ENCODE results near the gene NOC2L. TPM values are rescaled to one million over a fixed set of nuclear protein-coding genes. Genes with fewer than 3 reads are reported as not detected.
A peak's percentile ranks its signal among the peaks of the same experiment; 100 is the strongest.

The NOC2L gene
- total and polyA plus RNA-seq, 9 of the 15 experiments (the other 6 are each of a cell fraction or from before 2014, with no cell fraction given): 4.0 to 410 (median 200) TPM

DNA sequence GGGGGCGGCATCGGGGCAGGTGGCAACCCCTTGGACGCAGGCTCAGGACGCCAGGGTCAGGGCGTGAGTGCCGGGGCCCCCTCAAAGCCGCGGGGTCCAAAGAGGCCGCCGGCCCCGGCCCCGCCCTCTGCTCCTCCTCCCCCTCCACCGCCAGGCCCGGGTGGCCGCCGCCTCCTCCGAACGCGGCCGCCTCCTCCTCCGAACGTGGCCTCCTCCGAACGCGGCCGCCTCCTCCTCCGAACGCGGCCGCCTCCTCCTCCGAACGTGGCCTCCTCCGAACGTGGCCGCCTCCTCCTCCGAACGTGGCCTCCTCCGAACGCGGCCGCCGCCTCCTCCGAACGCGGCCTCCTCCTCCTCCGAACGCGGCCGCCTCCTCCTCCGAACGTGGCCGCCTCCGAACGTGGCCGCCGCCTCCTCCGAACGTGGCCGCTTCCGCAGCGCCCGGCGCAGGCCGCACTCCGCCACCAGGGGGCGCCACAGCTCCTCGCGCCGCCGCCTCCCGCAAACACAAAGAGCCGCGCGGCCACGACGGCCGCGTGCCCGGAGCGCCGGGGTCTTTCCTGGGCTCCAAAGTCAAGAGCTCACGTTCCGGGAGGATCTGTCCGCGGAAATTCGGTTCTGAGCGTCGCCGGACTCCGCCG lies 54.6 kb downstream of the NOC2L start (continued):
- TF ChIP-seq, protein P1, sequence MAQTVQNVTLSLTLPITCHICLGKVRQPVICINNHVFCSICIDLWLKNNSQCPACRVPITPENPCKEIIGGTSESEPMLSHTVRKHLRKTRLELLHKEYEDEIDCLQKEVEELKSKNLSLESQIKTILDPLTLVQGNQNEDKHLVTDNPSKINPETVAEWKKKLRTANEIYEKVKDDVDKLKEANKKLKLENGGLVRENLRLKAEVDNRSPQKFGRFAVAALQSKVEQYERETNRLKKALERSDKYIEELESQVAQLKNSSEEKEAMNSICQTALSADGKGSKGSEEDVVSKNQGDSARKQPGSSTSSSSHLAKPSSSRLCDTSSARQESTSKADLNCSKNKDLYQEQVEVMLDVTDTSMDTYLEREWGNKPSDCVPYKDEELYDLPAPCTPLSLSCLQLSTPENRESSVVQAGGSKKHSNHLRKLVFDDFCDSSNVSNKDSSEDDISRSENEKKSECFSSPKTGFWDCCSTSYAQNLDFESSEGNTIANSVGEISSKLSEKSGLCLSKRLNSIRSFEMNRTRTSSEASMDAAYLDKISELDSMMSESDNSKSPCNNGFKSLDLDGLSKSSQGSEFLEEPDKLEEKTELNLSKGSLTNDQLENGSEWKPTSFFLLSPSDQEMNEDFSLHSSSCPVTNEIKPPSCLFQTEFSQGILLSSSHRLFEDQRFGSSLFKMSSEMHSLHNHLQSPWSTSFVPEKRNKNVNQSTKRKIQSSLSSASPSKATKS (CRISPR knock-in tag; IDR thresholded peaks at IDR 0.05): no peak
- no peak for TF ChIP-seq SMARCA4 (IDR thresholded peaks at IDR 0.05)
- no peak for TF ChIP-seq NFXL1 (CRISPR knock-in tag; IDR thresholded peaks at IDR 0.05)
- TF ChIP-seq U2AF2 (optimal IDR thresholded peaks at IDR 0.05; ENCODE audit: low read depth, low read length): no peak
- TF ChIP-seq, protein P2, sequence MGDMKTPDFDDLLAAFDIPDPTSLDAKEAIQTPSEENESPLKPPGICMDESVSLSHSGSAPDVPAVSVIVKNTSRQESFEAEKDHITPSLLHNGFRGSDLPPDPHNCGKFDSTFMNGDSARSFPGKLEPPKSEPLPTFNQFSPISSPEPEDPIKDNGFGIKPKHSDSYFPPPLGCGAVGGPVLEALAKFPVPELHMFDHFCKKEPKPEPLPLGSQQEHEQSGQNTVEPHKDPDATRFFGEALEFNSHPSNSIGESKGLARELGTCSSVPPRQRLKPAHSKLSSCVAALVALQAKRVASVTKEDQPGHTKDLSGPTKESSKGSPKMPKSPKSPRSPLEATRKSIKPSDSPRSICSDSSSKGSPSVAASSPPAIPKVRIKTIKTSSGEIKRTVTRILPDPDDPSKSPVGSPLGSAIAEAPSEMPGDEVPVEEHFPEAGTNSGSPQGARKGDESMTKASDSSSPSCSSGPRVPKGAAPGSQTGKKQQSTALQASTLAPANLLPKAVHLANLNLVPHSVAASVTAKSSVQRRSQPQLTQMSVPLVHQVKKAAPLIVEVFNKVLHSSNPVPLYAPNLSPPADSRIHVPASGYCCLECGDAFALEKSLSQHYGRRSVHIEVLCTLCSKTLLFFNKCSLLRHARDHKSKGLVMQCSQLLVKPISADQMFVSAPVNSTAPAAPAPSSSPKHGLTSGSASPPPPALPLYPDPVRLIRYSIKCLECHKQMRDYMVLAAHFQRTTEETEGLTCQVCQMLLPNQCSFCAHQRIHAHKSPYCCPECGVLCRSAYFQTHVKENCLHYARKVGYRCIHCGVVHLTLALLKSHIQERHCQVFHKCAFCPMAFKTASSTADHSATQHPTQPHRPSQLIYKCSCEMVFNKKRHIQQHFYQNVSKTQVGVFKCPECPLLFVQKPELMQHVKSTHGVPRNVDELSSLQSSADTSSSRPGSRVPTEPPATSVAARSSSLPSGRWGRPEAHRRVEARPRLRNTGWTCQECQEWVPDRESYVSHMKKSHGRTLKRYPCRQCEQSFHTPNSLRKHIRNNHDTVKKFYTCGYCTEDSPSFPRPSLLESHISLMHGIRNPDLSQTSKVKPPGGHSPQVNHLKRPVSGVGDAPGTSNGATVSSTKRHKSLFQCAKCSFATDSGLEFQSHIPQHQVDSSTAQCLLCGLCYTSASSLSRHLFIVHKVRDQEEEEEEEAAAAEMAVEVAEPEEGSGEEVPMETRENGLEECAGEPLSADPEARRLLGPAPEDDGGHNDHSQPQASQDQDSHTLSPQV (IDR thresholded peaks at IDR 0.05): peak; percentile 76
- no peak for TF ChIP-seq ZNF717 (CRISPR knock-in tag; IDR thresholded peaks at IDR 0.05)
- no peak for TF ChIP-seq SRSF7 (optimal IDR thresholded peaks at IDR 0.05; ENCODE audit: low read depth, low read length)
- TF ChIP-seq STAG1 (CRISPR knock-in tag; IDR thresholded peaks at IDR 0.05; ENCODE audit: borderline replicate concordance): peak; percentile 74
- no peak for TF ChIP-seq ZNF253 (CRISPR knock-in tag; conservative IDR thresholded peaks at IDR 0.05)
- peak; percentile 83 for TF ChIP-seq GATAD2B (IDR thresholded peaks at IDR 0.05; ENCODE audit: borderline replicate concordance)
- no peak; the same call in 1 of the 2 replicates for TF ChIP-seq POLR2A (conservative IDR thresholded peaks at IDR 0.05)
- no peak for TF ChIP-seq GTF2E2 (tag; IDR thresholded peaks at IDR 0.05)
- TF ChIP-seq, protein P3, sequence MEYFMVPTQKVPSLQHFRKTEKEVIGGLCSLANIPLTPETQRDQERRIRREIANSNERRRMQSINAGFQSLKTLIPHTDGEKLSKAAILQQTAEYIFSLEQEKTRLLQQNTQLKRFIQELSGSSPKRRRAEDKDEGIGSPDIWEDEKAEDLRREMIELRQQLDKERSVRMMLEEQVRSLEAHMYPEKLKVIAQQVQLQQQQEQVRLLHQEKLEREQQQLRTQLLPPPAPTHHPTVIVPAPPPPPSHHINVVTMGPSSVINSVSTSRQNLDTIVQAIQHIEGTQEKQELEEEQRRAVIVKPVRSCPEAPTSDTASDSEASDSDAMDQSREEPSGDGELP (CRISPR knock-in tag; IDR thresholded peaks at IDR 0.05; ENCODE audit: borderline replicate concordance): peak; percentile 57; the same call in 1 of the 2 replicates
- no peak for TF ChIP-seq ZNF174 (CRISPR knock-in tag; IDR thresholded peaks at IDR 0.05)
- TF ChIP-seq, protein P4, sequence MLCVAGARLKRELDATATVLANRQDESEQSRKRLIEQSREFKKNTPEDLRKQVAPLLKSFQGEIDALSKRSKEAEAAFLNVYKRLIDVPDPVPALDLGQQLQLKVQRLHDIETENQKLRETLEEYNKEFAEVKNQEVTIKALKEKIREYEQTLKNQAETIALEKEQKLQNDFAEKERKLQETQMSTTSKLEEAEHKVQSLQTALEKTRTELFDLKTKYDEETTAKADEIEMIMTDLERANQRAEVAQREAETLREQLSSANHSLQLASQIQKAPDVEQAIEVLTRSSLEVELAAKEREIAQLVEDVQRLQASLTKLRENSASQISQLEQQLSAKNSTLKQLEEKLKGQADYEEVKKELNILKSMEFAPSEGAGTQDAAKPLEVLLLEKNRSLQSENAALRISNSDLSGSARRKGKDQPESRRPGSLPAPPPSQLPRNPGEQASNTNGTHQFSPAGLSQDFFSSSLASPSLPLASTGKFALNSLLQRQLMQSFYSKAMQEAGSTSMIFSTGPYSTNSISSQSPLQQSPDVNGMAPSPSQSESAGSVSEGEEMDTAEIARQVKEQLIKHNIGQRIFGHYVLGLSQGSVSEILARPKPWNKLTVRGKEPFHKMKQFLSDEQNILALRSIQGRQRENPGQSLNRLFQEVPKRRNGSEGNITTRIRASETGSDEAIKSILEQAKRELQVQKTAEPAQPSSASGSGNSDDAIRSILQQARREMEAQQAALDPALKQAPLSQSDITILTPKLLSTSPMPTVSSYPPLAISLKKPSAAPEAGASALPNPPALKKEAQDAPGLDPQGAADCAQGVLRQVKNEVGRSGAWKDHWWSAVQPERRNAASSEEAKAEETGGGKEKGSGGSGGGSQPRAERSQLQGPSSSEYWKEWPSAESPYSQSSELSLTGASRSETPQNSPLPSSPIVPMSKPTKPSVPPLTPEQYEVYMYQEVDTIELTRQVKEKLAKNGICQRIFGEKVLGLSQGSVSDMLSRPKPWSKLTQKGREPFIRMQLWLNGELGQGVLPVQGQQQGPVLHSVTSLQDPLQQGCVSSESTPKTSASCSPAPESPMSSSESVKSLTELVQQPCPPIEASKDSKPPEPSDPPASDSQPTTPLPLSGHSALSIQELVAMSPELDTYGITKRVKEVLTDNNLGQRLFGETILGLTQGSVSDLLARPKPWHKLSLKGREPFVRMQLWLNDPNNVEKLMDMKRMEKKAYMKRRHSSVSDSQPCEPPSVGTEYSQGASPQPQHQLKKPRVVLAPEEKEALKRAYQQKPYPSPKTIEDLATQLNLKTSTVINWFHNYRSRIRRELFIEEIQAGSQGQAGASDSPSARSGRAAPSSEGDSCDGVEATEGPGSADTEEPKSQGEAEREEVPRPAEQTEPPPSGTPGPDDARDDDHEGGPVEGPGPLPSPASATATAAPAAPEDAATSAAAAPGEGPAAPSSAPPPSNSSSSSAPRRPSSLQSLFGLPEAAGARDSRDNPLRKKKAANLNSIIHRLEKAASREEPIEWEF (CRISPR knock-in tag; IDR thresholded peaks at IDR 0.05): no peak
- no peak for TF ChIP-seq ZNF830 (CRISPR knock-in tag; IDR thresholded peaks at IDR 0.05)
